Neuronal stem cell (in vitro differentiated cells): ENCODE results near the gene HOXB4.
A peak's percentile ranks its signal among the peaks of the same experiment; 100 is the strongest.

ENCODE experiments used
- DNase-seq: peaks from one replicate; pipeline ENCODE4 v3.0.0-alpha.2; 2013; ENCODE audit warnings: low spot score
- H2AFZ ChIP-seq: one replicate; pipeline ENCODE4 v1.6.1; 2013; ENCODE audit warnings: mild to moderate bottlenecking, low read length, inconsistent platforms
- H2AK5ac ChIP-seq: 2 replicates; pipeline ENCODE4 v1.6.1; 2013; ENCODE audit warnings: low read depth, mild to moderate bottlenecking, inconsistent platforms, low read length, moderate library complexity, mixed read lengths
- H2BK120ac ChIP-seq: 2 replicates; pipeline ENCODE4 v1.6.1; 2013; ENCODE audit warnings: low read depth, mild to moderate bottlenecking, inconsistent platforms, low read length, moderate library complexity, mixed read lengths
- H2BK12ac ChIP-seq: one replicate; pipeline ENCODE4 v1.6.1; 2013; ENCODE audit warnings: low read length, inconsistent platforms
- H2BK15ac ChIP-seq: 2 replicates; pipeline ENCODE4 v1.6.1; 2013; ENCODE audit warnings: mild to moderate bottlenecking, low read length, inconsistent platforms, mixed read lengths
- H2BK5ac ChIP-seq: one replicate; pipeline ENCODE4 v1.6.1; 2013; ENCODE audit warnings: inconsistent platforms, mild to moderate bottlenecking, low read length, moderate library complexity
- H3K14ac ChIP-seq: one replicate; pipeline ENCODE4 v1.6.1; 2013; ENCODE audit warnings: low read length, inconsistent platforms
- H3K18ac ChIP-seq: 2 replicates; pipeline ENCODE4 v1.6.1; 2013; ENCODE audit warnings: low read length, inconsistent platforms
- H3K23ac ChIP-seq: 2 replicates; pipeline ENCODE4 v1.6.1; 2013; ENCODE audit warnings: low read depth, mild to moderate bottlenecking, mixed read lengths, low read length, inconsistent platforms; ENCODE audit not compliant: poor library complexity
- H3K27ac ChIP-seq: replicated peaks from 3 replicates; pipeline ENCODE4 v1.5.1; 2013; ENCODE audit warnings: low read length, inconsistent platforms
- H3K27me3 ChIP-seq, 3 experiments: 2 replicates each; pipeline ENCODE4 v1.6.1; 2013; ENCODE audit warnings: low read length in 3 of 3, mild to moderate bottlenecking in 2 of 3, inconsistent platforms in 1 of 3, low read depth in 1 of 3, mixed read lengths in 1 of 3, moderate library complexity in 1 of 3; ENCODE audit not compliant: control insufficient read depth in 3 of 3, insufficient read depth in 3 of 3
- H3K36me3 ChIP-seq, 2 donors: replicated peaks in 1 of 2; 2 replicates each; pipeline ENCODE4 v1.6.1; 2013; ENCODE audit warnings: low read length in 2 of 2; ENCODE audit not compliant: control insufficient read depth in 2 of 2, insufficient read depth in 2 of 2
- H3K4ac ChIP-seq: 2 replicates; pipeline ENCODE4 v1.6.1; 2013; ENCODE audit warnings: inconsistent platforms, mild to moderate bottlenecking, low read length, moderate library complexity
- H3K4me1 ChIP-seq, 2 donors: 1 replicate in 1 of 2; 2 replicates in 1 of 2; pipeline ENCODE4 v1.6.1; 2013; ENCODE audit warnings: low read length in 2 of 2, low read depth in 1 of 2; ENCODE audit not compliant: control insufficient read depth in 2 of 2, insufficient read depth in 1 of 2
- H3K4me2 ChIP-seq: one replicate; pipeline ENCODE4 v1.6.1; 2013; ENCODE audit warnings: mild to moderate bottlenecking, low read length, inconsistent platforms; ENCODE audit not compliant: insufficient read depth, poor library complexity, severe bottlenecking
- H3K4me3 ChIP-seq, 2 donors: 2 replicates each; pipeline ENCODE4 v1.5.1; 2013; ENCODE audit warnings: low read length in 2 of 2, mild to moderate bottlenecking in 2 of 2, inconsistent platforms in 1 of 2, moderate library complexity in 1 of 2
- H3K79me1 ChIP-seq: one replicate; pipeline ENCODE4 v1.6.1; 2013; ENCODE audit warnings: low read depth, mild to moderate bottlenecking, inconsistent platforms, low read length, moderate library complexity
- H3K9ac ChIP-seq: one replicate; pipeline ENCODE4 v1.6.1; 2013; ENCODE audit warnings: mild to moderate bottlenecking, low read depth, low read length, inconsistent platforms; ENCODE audit not compliant: poor library complexity
- H3K9me3 ChIP-seq, 2 donors: replicated peaks in 1 of 2; 2 replicates each; pipeline versions ENCODE3 to v1.6.1; 2013; ENCODE audit warnings: low read length in 2 of 2, mild to moderate bottlenecking in 2 of 2, inconsistent platforms in 1 of 2, low read depth in 1 of 2, mixed read lengths in 1 of 2, moderate library complexity in 1 of 2; ENCODE audit not compliant: control insufficient read depth in 2 of 2, insufficient read depth in 1 of 2
- H4K8ac ChIP-seq: one replicate; pipeline ENCODE4 v1.6.1; 2013; ENCODE audit warnings: low read depth, mild to moderate bottlenecking, inconsistent platforms, low read length, moderate library complexity
- H4K91ac ChIP-seq: one replicate; pipeline ENCODE4 v1.6.1; 2013; ENCODE audit warnings: low read length, low read depth, mild to moderate bottlenecking, inconsistent platforms; ENCODE audit not compliant: poor library complexity
- WGBS, 2 donors: extraction: QIAGEN DNeasy Blood & Tissue Kit; methylation state at CpG; one replicate each; pipeline ENCODE4 v1.1.7; 2013; ENCODE audit warnings: missing lambda C conversion rate in 2 of 2, mixed read lengths in 1 of 2; ENCODE audit not compliant: insufficient read length in 2 of 2, insufficient replicate concordance in 1 of 2; ENCODE audit errors: extremely low coverage in 2 of 2; 5-methylcytosine and 5-hydroxymethylcytosine counted together

Gene HOXB4

DNA sequence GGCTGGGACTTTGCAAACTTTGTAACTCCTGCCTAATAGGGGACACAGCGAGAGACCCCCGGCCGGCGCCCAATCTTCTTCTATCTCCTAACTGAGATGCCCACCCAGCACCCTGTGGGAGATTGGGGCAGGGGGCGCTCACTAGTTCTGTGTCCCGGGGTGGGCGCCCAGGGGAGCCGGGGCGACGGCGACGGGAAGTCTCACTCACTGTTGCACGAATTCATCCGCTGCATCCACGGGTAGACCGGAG is 19.3 kb upstream of the HOXB4 start:
- Histone ChIP-seq H3K4me1 (no peaks in the 10 kb centered on the region), H3K9ac (no peak overlapping the region), H3K79me1 (no peaks in the 10 kb centered on the region), H3K36me3 (no peaks in the 10 kb centered on the region), H3K27me3 (peaks cover 75 to 100% (median 100%) of the 10 kb centered on the region in 3 experiments), H2BK15ac (no peak overlapping the region), H3K14ac (no peak overlapping the region), H2AK5ac (no peak overlapping the region), H3K9me3 (peaks cover 0 to 4% of the 10 kb centered on the region in 2 donors), H2AFZ (peak overlapping the region; percentile 17), H3K4me2 (no peak overlapping the region), H2BK12ac (no peak overlapping the region), H3K4me3 (no peak overlapping the region), H3K23ac (peak overlapping the region; percentile 53), H3K4ac (no peak overlapping the region), H3K27ac (no peak overlapping the region), H4K91ac (no peak overlapping the region), H4K8ac (no peak overlapping the region), H2BK120ac (no peak overlapping the region), H2BK5ac (no peak overlapping the region), H3K18ac (no peak overlapping the region)
- no peak for DNase-seq
- WGBS, 2 donors = no CpG with 5 or more reads among the region's 16 CpGs

DNA sequence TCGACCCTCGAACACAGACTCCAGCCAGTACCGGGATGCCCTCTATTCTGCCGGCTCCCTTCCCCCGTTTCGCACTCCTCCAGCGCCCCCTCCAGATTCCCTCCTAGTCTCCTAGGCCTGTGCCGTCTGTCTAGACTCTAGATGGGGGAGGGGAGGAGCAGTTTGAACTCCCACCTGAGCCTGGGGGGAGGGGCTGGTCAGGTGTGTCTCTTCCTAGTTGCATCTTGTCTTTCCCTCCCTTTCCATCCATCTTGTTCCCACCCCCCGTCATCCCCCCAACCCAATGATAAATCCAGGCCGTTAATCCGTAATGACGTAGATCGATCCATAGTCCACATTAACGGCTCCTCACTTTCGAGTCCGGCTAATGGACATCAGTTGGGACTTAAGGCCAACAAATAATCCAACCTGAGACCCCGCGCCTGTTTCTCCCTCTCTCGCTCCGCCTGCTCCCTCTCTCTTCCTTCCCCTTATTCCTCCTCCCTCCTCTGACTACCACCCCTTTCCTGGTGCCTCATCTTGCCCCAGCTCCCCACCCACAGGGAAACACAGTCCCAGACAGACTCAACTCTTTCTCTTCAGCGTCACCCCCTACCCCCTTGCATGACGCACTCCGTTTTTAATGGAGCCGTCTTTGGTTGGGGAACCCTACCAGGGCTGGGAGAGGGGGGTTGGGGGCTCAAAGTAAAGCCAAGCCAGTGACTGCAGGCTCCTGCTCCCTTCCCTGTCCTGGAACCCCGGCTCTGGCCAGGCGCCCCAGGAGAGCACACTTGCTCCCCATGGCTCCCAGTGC is 18.8 kb upstream of the HOXB4 start:
- Histone ChIP-seq H3K4ac (no peak overlapping the region), H2AFZ (no peak overlapping the region), H2BK12ac (no peak overlapping the region), H3K18ac (no peak overlapping the region), H4K8ac (no peak overlapping the region), H2BK15ac (no peak overlapping the region), H3K4me3 (no peak overlapping the region), H4K91ac (no peak overlapping the region), H3K4me2 (no peak overlapping the region), H3K79me1 (no peaks in the 10 kb centered on the region), H3K27me3 (peaks cover 77 to 100% (median 100%) of the 10 kb centered on the region in 3 experiments), H3K36me3 (no peaks in the 10 kb centered on the region), H3K27ac (no peak overlapping the region), H2AK5ac (no peak overlapping the region), H3K9ac (no peak overlapping the region), H2BK120ac (no peak overlapping the region), H3K4me1 (no peaks in the 10 kb centered on the region), H3K14ac (no peak overlapping the region), H2BK5ac (no peak overlapping the region), H3K9me3 (peaks cover 0 to 4% of the 10 kb centered on the region in 2 donors), H3K23ac (peak overlapping the region; percentile 3)
- WGBS, 2 donors = no CpG with 5 or more reads among the region's 26 CpGs
- DNase-seq = no peak

DNA sequence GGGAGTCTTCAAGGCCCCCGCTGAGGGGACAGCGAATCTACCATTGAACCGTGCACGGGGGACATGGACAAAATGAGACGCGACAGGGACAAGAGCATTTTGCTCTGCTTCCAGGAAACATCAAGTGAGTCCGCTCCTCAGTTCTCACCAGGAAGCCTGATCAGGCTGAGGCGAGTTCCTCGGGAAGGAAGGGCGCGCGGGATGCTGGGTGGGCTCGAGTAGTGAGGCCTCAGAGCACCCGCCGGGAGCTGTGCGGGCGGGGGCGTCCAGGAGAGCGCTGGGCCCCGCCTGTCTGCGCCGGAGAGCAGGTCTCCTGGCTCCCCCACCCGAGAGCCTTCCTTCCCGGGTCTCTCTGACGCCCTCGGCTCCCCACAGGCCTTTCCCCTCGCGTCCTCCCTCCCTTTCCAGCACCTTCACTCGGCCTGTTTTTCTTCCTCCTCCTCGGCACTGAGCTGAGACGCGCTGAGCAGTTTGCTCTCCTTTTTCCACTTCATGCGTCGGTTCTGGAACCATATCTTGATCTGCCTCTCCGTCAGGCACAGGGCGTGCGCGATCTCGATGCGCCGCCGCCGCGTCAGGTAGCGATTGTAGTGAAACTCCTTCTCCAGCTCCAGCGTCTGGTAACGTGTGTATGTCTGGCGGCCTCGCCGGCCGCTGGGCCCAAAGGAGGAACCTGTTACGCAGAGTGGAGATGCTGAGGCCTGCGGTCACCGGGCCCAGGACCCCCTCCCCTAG is 18.0 kb upstream of the HOXB4 start:
- Histone ChIP-seq H3K27ac (no peak overlapping the region), H3K4me1 (no peaks in the 10 kb centered on the region), H2AK5ac (no peak overlapping the region), H2AFZ (peak overlapping the region; percentile 29), H3K36me3 (no peaks in the 10 kb centered on the region), H3K18ac (no peak overlapping the region), H3K4me2 (no peak overlapping the region), H4K91ac (no peak overlapping the region), H3K14ac (no peak overlapping the region), H3K9me3 (peaks cover 0 to 4% of the 10 kb centered on the region in 2 donors), H3K79me1 (no peaks in the 10 kb centered on the region), H4K8ac (no peak overlapping the region), H3K4ac (no peak overlapping the region), H3K23ac (peak overlapping the region; percentile 3), H2BK120ac (no peak overlapping the region), H2BK5ac (no peak overlapping the region), H3K27me3 (peaks cover 71 to 100% (median 100%) of the 10 kb centered on the region in 3 experiments), H2BK12ac (no peak overlapping the region), H3K9ac (no peak overlapping the region), H3K4me3 (no peak overlapping the region), H2BK15ac (no peak overlapping the region)
- WGBS, 2 donors = no CpG with 5 or more reads among the region's 54 CpGs
- DNase-seq = no peak

DNA sequence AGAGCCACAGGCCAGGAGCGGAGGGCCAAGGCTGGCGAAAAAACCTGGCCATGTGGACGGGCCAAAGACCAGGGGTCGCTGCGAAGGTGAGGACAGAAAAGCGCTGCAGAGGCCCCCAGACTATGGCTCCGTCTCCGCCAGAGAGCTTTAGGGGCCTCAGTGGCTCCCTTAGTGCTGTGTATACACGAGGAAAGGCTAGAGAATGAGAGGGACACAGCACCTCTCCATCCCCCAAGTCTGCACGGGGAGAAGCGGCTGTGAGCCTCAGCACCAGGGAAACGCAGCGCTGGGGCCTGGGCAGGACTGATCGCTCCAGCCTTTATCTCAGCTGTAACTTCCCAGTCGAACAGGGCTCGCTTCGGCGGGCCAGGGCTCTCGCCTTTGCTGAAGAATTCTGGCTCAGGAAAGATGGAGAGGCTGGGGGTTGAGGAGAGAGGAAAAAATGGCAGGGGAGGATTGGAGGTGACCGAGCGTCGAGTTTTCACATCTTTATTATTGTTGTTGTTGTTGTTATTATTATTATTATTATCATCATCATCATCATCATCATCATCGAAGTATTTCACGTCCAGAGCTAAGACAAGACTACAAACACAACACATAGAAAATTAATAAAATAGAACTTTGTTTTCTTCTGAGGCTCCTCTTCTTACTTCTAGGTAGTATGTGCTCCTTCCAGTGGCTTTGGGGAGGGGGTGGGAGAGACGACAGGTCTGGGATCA is 17.3 kb upstream of the HOXB4 start:
- no peak overlapping the region for H3K18ac ChIP-seq
- no peak overlapping the region for H3K27ac ChIP-seq
- H2BK120ac ChIP-seq = no peak overlapping the region
- no peaks in the 10 kb centered on the region for H3K4me1 ChIP-seq
- no peak overlapping the region for H3K14ac ChIP-seq
- no peak for DNase-seq
- H3K79me1 ChIP-seq = no peaks in the 10 kb centered on the region
- H3K23ac ChIP-seq = no peak overlapping the region
- H3K4me3 ChIP-seq = no peak overlapping the region
- no peak overlapping the region for H2BK5ac ChIP-seq
- no peak overlapping the region for H3K4me2 ChIP-seq
- peaks cover 0 to 4% of the 10 kb centered on the region in 2 donors for H3K9me3 ChIP-seq
- H4K91ac ChIP-seq = no peak overlapping the region
- no peak overlapping the region for H2AFZ ChIP-seq
- H2BK15ac ChIP-seq = no peak overlapping the region
- WGBS, 2 donors = no CpG with 5 or more reads among the region's 25 CpGs
- no peak overlapping the region for H4K8ac ChIP-seq
- no peak overlapping the region for H2BK12ac ChIP-seq
- H3K36me3 ChIP-seq = no peaks in the 10 kb centered on the region
- H3K4ac ChIP-seq = no peak overlapping the region
- no peak overlapping the region for H2AK5ac ChIP-seq
- peaks cover 68 to 100% (median 100%) of the 10 kb centered on the region in 3 experiments for H3K27me3 ChIP-seq
- H3K9ac ChIP-seq = no peak overlapping the region
